ENCODE measurements around the gene EPHA6. TPM values are rescaled to one million over a fixed set of nuclear protein-coding genes. Genes with fewer than 3 reads are reported as not detected.
"Not testable (repeated sequence)": the region's sequence is repeated elsewhere in the genome, so short reads cannot be mapped to it uniquely, and the experiment has no call there.

Gene EPHA6
- polyA plus RNA-seq, 5 donors: 0.27 to 0.75 (median 0.34) TPM

GRCh38 chr3:97432914-97433313 is 618.5 kb downstream of the EPHA6 start:
- no peak for DNase-seq

- DNase-seq: peak in 1 of 2 donors; percentile 10
Observed at GRCh38 chr3:97438131-97438530, 623.7 kb downstream of the EPHA6 start.

- DNase-seq: no peak
Observed at GRCh38 chr3:97439373-97439772, 625.0 kb downstream of the EPHA6 start.

- DNase-seq: no peak
Observed at GRCh38 chr3:97464035-97464434, 649.6 kb downstream of the EPHA6 start.

GRCh38 chr3:97470481-97470880 is 656.1 kb downstream of the EPHA6 start:
- peak; percentile 72 to 84 for DNase-seq

GRCh38 chr3:97479740-97480139 is 665.3 kb downstream of the EPHA6 start:
- DNase-seq: no peak

GRCh38 chr3:97480696-97481289 is 666.4 kb downstream of the EPHA6 start:
- not testable (repeated sequence) for DNase-seq

- no peak for DNase-seq
Observed at GRCh38 chr3:97481416-97481815, 667.0 kb downstream of the EPHA6 start.

- no peak for DNase-seq
Observed at GRCh38 chr3:97485206-97485605, 670.8 kb downstream of the EPHA6 start.

- no peak for DNase-seq
Observed at GRCh38 chr3:97487587-97487986, 673.2 kb downstream of the EPHA6 start.

GRCh38 chr3:97488741-97489140 is 674.3 kb downstream of the EPHA6 start:
- DNase-seq: no peak

- no peak for DNase-seq
Observed at GRCh38 chr3:97495896-97496295, 681.5 kb downstream of the EPHA6 start.

- no peak for DNase-seq
Observed at GRCh38 chr3:97497138-97497537, 682.7 kb downstream of the EPHA6 start.

GRCh38 chr3:97504463-97504862 is 690.1 kb downstream of the EPHA6 start:
- no peak for DNase-seq

- DNase-seq: no peak
Observed at GRCh38 chr3:97510795-97511194, 696.4 kb downstream of the EPHA6 start.

GRCh38 chr3:97515076-97515475 is 700.7 kb downstream of the EPHA6 start:
- no peak for DNase-seq

- DNase-seq: no peak
Observed at GRCh38 chr3:97530691-97531090, 716.3 kb downstream of the EPHA6 start.

- not testable (repeated sequence) for DNase-seq
Observed at GRCh38 chr3:97547573-97547972, 733.2 kb downstream of the EPHA6 start.

- DNase-seq: no peak
Observed at GRCh38 chr3:97550408-97550807, 736.0 kb downstream of the EPHA6 start.

GRCh38 chr3:97552186-97552585 is 737.8 kb downstream of the EPHA6 start:
- DNase-seq: no peak

- DNase-seq: no peak
Observed at GRCh38 chr3:97575742-97576141, 761.3 kb downstream of the EPHA6 start.

GRCh38 chr3:97576221-97576620 is 761.8 kb downstream of the EPHA6 start:
- no peak for DNase-seq

GRCh38 chr3:97579365-97579764 is 765.0 kb downstream of the EPHA6 start:
- DNase-seq: no peak

- no peak for DNase-seq
Observed at GRCh38 chr3:97610626-97611025, 796.2 kb downstream of the EPHA6 start.
